Peyer's patch (tissue), 4 donors: ENCODE measurements around the gene SCUBE1. TPM values are rescaled to one million over a fixed set of nuclear protein-coding genes. Genes with fewer than 3 reads are reported as not detected.

ENCODE experiments used
- DNase-seq, 3 donors: peaks; one replicate each; pipeline ENCODE4 v3.0.0-alpha.2; 2017 to 2019
- H3K27ac ChIP-seq, 4 donors: fragments of 200-600 bp; sonication (generic); one replicate each; pipeline ENCODE4 v1.5.1; 2016 to 2019
- H3K27me3 ChIP-seq, 2 donors: fragments of 200-600 bp; sonication (generic); one replicate each; pipeline ENCODE4 v1.5.1; 2019
- H3K36me3 ChIP-seq, 3 donors: fragments of 200-600 bp; sonication (generic); one replicate each; pipeline ENCODE4 v1.5.1; 2016 to 2019
- H3K4me1 ChIP-seq, 4 donors: fragments of 200-600 bp; sonication (generic); one replicate each; pipeline ENCODE4 v1.5.1; 2016 to 2019
- H3K4me3 ChIP-seq, 4 donors: fragments of 200-600 bp; sonication (generic); 1 replicate in 3 of 4; 2 replicates in 1 of 4; pipeline ENCODE4 v1.5.1; 2016 to 2019; ENCODE audit warnings: mild to moderate bottlenecking in 1 of 4
- H3K9me3 ChIP-seq, 4 donors: fragments of 200-600 bp; sonication (generic); one replicate each; pipeline ENCODE4 v1.5.1; 2016 to 2019; ENCODE audit warnings: mild to moderate bottlenecking in 1 of 4
- POLR2A ChIP-seq, 2 donors: fragments of 450-650 bp; IDR thresholded peaks; one replicate each; pipeline ENCODE4 v1.5.1; 2017; ENCODE audit warnings: antibody characterized with exemption in 2 of 2, mild to moderate bottlenecking in 2 of 2, moderate library complexity in 2 of 2
- total RNA-seq, 4 donors: library from RNA; depleted of rRNA; stranded (reverse); fragments of >200 nt; gene quantifications; one replicate each; pipeline ENCODE4 v1.1.0, GENCODE V29; 2016
- TF ChIP-seq, protein P1 (sequence below), 6 experiments: fragments of 450-650 bp in 4 of 6; fragments of 200-600 bp in 2 of 6; sonication (generic) in 1 of 6; IDR thresholded peaks; one replicate each; pipeline ENCODE4 v1.5.1; 2017 to 2019; ENCODE audit warnings: antibody characterized with exemption in 6 of 6, mild to moderate bottlenecking in 3 of 6, moderate library complexity in 1 of 6

SCUBE1 gene
- total RNA-seq, 4 donors from 2014 or later = 1.6 to 47.9 (median 7.9) TPM

- Histone ChIP-seq H3K36me3 (peaks cover 0 to 51% (median 0%) of the 10 kb centered on the region in 3 donors), H3K9me3 (no peaks in the 10 kb centered on the region), H3K27ac (no peak overlapping the region), H3K4me3 (no peak overlapping the region), H3K4me1 (peaks cover 0 to 16% (median 0%) of the 10 kb centered on the region in 4 donors), H3K27me3 (no peaks in the 10 kb centered on the region)
- TF ChIP-seq POLR2A (IDR thresholded peaks at IDR 0.05) = no peak
- TF ChIP-seq, protein P1, sequence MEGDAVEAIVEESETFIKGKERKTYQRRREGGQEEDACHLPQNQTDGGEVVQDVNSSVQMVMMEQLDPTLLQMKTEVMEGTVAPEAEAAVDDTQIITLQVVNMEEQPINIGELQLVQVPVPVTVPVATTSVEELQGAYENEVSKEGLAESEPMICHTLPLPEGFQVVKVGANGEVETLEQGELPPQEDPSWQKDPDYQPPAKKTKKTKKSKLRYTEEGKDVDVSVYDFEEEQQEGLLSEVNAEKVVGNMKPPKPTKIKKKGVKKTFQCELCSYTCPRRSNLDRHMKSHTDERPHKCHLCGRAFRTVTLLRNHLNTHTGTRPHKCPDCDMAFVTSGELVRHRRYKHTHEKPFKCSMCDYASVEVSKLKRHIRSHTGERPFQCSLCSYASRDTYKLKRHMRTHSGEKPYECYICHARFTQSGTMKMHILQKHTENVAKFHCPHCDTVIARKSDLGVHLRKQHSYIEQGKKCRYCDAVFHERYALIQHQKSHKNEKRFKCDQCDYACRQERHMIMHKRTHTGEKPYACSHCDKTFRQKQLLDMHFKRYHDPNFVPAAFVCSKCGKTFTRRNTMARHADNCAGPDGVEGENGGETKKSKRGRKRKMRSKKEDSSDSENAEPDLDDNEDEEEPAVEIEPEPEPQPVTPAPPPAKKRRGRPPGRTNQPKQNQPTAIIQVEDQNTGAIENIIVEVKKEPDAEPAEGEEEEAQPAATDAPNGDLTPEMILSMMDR (IDR thresholded peaks at IDR 0.05) = no peak
- DNase-seq = peak in 1 of 3 donors; percentile 40
Observed at GRCh38 chr22:43173976-43174720, 169.0 kb downstream of the SCUBE1 start.

DNA sequence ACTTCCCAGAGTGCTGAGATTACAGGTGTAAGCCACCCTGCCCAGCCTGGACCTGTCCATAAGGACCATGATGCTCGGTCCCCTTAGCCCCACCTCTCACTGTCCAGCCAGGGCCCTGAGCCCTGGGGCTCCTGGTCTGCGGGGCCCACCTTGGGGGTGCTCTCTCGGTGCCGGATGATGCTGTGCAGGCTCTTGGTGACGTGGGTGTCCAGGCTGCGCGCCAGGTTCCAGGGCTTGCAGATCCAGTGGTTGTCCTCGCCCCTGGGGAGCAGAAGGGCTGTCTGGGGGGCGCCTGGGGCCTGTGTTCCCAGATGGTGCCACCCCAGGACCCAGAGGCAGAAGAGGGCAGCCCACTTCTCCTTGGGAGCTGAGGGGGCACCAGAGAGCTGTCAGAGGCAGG, 169.6 kb downstream of the SCUBE1 start:
- TF ChIP-seq, protein P1 (IDR thresholded peaks at IDR 0.05) = no peak
- TF ChIP-seq POLR2A (IDR thresholded peaks at IDR 0.05) = no peak
- peaks cover 0 to 19% (median 0%) of the 10 kb centered on the region in 4 donors for H3K4me1 ChIP-seq
- no peak overlapping the region for H3K27ac ChIP-seq
- H3K9me3 ChIP-seq = no peaks in the 10 kb centered on the region
- no peaks in the 10 kb centered on the region for H3K27me3 ChIP-seq
- no peak overlapping the region for H3K4me3 ChIP-seq
- peak in 1 of 3 donors; percentile 41 for DNase-seq
- peaks cover 0 to 46% (median 0%) of the 10 kb centered on the region in 3 donors for H3K36me3 ChIP-seq

DNA sequence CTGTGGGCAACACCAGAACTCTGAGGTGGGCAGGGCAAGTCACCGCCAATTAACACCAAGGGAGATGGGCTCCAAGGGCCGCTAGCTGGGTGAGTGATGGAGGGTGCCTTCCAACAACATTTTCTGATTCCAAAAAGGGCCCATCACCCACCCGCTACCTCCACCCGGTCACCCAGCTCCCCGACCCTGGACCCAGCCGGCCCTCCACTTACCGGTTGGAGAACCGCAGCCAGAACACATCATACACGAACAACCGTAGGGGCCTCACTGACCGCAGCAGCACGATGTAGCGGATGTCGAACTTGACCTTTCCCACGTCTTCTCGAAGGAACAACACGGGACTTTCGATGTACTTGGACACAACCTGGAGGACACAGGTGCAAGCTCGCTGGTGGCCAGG, 171.0 kb downstream of the SCUBE1 start:
- DNase-seq = peak in 1 of 3 donors; percentile 42
- Histone ChIP-seq H3K36me3 (peaks cover 0 to 57% (median 0%) of the 10 kb centered on the region in 3 donors), H3K27me3 (no peaks in the 10 kb centered on the region), H3K27ac (peak overlapping the region in 2 of 4 donors; percentile 78 to 84), H3K4me1 (peaks cover 0 to 19% (median 0%) of the 10 kb centered on the region in 4 donors), H3K9me3 (no peaks in the 10 kb centered on the region), H3K4me3 (no peak overlapping the region)
- TF ChIP-seq POLR2A (IDR thresholded peaks at IDR 0.05) = no peak
- TF ChIP-seq, protein P1 (IDR thresholded peaks at IDR 0.05) = no peak

DNA sequence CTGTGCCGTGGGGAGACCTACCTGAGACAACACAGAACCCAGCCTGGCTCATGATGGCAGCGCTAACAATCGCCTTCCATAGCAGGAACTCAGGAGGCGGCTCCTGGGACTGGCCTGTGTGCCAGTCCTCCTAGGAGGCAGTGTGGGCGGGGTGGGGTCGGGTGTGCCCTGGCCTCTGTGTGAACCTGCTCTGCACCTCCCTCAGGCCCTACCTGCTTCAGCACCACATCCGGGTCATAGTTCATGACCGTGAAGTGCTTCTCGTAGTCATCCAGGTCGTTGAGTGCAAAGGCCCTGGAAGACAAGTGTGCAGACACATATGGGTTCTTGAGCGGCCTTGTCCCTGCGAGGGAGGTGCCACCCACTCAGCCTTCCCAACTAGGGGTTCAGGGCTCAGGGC, 171.6 kb downstream of the SCUBE1 start:
- Histone ChIP-seq H3K4me3 (peak overlapping the region in 3 of 4 donors; percentile 3 to 47 (median 14)), H3K27ac (peak overlapping the region in 3 of 4 donors; percentile 74 to 84 (median 78)), H3K36me3 (peaks cover 0 to 57% (median 0%) of the 10 kb centered on the region in 3 donors), H3K9me3 (no peaks in the 10 kb centered on the region), H3K4me1 (peaks cover 0 to 19% (median 0%) of the 10 kb centered on the region in 4 donors), H3K27me3 (no peaks in the 10 kb centered on the region)
- TF ChIP-seq POLR2A (IDR thresholded peaks at IDR 0.05) = peak; percentile 14 to 70
- TF ChIP-seq, protein P1 (IDR thresholded peaks at IDR 0.05) = no peak
- peak in 2 of 3 donors; percentile 81 to 90 for DNase-seq

DNA sequence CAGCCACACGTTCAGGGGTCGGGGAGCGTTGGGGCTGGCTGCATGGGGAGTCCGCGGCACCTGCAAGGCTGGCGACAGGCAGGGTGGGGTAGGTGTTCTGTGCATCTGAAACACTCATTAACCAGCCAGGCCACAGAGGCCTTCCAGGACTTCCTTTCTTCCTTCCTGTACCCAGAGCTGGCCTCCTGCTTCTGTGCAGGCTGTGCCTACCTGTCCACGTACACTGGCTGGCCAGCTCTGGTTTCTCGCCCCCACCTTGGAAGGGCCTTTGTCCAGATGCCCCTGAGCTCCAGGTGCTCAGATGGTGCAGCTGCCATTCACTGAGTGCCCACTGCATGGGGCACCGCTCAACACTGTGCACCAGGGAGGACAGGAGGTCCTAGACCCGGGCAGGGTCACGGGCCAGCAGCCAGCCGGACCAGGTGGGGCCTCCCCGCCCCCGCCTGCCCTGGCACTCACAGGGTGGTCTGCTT, 172.1 kb downstream of the SCUBE1 start:
- DNase-seq = peak in 1 of 3 donors; percentile 69
- TF ChIP-seq, protein P1 (IDR thresholded peaks at IDR 0.05) = no peak
- TF ChIP-seq POLR2A (IDR thresholded peaks at IDR 0.05) = no peak
- H3K27me3 ChIP-seq = no peaks in the 10 kb centered on the region
- no peaks in the 10 kb centered on the region for H3K9me3 ChIP-seq
- peak overlapping the region in 3 of 4 donors; percentile 74 to 84 (median 78) for H3K27ac ChIP-seq
- H3K4me3 ChIP-seq = peak overlapping the region in 3 of 4 donors; percentile 3 to 47 (median 14)
- H3K4me1 ChIP-seq = peaks cover 0 to 19% (median 0%) of the 10 kb centered on the region in 4 donors
- H3K36me3 ChIP-seq = peaks cover 0 to 53% (median 0%) of the 10 kb centered on the region in 3 donors
